ENCODE results near the gene ATP9A. TPM values are rescaled to one million over a fixed set of nuclear protein-coding genes. Genes with fewer than 3 reads are reported as not detected.

Gene ATP9A
- total RNA-seq, 1 experiment from 2014 or later, result 18.6 TPM

DNA sequence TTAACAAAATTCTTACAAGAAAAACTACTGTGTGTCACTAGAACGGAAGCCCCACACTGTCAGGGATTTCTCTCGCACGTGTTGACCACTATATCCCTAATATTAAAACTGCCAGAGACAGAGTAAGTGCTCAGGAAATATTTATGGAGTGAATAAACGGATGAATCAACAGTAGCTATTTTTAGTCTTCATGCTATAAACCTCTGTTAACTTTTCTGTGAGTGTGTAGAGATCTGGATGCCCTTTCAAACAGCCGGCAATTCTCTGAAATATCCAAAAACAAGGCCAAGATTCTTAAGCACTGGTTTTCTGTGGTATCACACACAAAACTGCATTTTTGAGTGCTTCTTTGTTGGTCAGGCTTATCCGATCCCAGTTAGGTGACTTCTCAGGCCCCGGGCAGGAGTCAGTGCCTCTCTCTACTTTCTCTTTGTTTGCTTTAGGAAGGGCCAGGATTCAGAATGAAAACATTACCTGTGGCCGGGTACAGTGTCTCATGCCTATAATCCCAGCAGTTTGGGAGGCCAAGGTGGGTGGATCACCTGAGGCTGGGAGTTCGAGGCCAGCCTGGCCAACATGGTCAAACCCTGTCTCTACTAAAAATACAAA is 15.7 kb downstream of the ATP9A start:
- ChIA-PET POLR2A (ENCODE audit: unreplicated experiment) (interaction anchor here (0.6 to 0.7 kb wide), 2 partner anchors 54 to 215 kb away, joined by 3 to 5 read pairs; no protein-coding TSS in a partner anchor), CTCF (interaction anchor here (1.2 kb wide), 1 partner anchor 56 kb away, joined by 3 read pairs; no protein-coding TSS in a partner anchor)
- Histone ChIP-seq H4K20me1 (ENCODE audit: insufficient read depth) (no peaks in the 10 kb centered on the region), H3K27ac (peak overlapping the region; percentile 97), H3K27me3 (ENCODE audit: insufficient read depth, low read depth) (no peaks in the 10 kb centered on the region), H3K4me2 (peak overlapping the region; percentile 73), H3K4me1 (replicated peaks; ENCODE audit: insufficient read depth) (peaks cover 53% of the 10 kb centered on the region), H2AFZ (peak overlapping the region; percentile 41), H3K9me3 (ENCODE audit: insufficient read depth, low read depth) (no peaks in the 10 kb centered on the region), H3K36me3 (ENCODE audit: low read depth) (no peaks in the 10 kb centered on the region), H3K4me3 (peak overlapping the region; percentile 26; the same call in 1 of the 2 replicates), H3F3A (ENCODE audit: insufficient read depth, low read depth) (peaks cover 56% of the 10 kb centered on the region), H3K9me2 (ENCODE audit: insufficient read depth) (no peaks in the 10 kb centered on the region), H3K79me2 (ENCODE audit: low read depth) (peaks cover 58% of the 10 kb centered on the region)
- intact Hi-C loops (cut with micrococcal nuclease; ENCODE audit: unreplicated experiment), result no loop called here
- peak in 1 of 2 experiments; percentile 85 for DNase-seq
- BruUV-seq (replicated peaks), result no TSS peak
- TF ChIP-seq, protein P1, sequence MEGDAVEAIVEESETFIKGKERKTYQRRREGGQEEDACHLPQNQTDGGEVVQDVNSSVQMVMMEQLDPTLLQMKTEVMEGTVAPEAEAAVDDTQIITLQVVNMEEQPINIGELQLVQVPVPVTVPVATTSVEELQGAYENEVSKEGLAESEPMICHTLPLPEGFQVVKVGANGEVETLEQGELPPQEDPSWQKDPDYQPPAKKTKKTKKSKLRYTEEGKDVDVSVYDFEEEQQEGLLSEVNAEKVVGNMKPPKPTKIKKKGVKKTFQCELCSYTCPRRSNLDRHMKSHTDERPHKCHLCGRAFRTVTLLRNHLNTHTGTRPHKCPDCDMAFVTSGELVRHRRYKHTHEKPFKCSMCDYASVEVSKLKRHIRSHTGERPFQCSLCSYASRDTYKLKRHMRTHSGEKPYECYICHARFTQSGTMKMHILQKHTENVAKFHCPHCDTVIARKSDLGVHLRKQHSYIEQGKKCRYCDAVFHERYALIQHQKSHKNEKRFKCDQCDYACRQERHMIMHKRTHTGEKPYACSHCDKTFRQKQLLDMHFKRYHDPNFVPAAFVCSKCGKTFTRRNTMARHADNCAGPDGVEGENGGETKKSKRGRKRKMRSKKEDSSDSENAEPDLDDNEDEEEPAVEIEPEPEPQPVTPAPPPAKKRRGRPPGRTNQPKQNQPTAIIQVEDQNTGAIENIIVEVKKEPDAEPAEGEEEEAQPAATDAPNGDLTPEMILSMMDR (conservative IDR thresholded peaks at IDR 0.05), result no peak
- no peak for TF ChIP-seq EZH2 (IDR thresholded peaks at IDR 0.05; ENCODE audit: low read depth)

DNA sequence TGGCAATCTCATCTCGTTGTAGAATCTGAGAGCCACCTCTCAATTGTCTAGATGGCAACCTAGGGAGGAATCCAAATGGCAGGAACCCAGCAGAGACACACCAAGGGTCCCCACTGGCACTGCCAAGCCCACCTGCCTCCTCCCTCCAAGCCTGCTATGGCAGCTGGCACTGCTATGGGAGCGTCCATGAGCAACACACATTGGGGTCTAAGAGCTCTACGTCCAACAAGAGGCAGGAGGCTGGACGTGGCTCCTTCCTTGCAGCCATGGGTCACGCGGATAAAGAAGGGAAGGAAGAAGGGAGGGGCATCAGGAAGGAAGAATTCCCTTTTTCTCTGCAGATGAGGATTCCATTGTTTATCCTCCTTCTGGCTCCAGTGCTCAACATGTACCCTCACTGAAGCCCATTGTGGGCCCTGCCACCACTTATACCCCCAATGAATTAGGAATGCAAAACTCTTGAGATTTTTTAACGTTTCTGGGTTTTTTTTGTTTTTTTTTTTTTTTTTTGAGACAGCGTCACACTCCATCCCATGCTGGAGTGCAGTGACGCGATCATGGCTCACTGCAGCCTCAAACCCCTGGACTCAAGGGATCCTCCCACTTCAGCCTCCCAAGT is 17.3 kb downstream of the ATP9A start:
- Histone ChIP-seq H4K20me1 (ENCODE audit: insufficient read depth) (no peaks in the 10 kb centered on the region), H3K9me2 (ENCODE audit: insufficient read depth) (no peaks in the 10 kb centered on the region), H3K4me1 (replicated peaks; ENCODE audit: insufficient read depth) (peaks cover 53% of the 10 kb centered on the region), H3K9me3 (ENCODE audit: insufficient read depth, low read depth) (no peaks in the 10 kb centered on the region), H3K4me2 (peak overlapping the region; percentile 76), H3K36me3 (ENCODE audit: low read depth) (no peaks in the 10 kb centered on the region), H3K4me3 (peak overlapping the region; percentile 30; the same call in 1 of the 2 replicates), H3K79me2 (ENCODE audit: low read depth) (peaks cover 63% of the 10 kb centered on the region), H3F3A (ENCODE audit: insufficient read depth, low read depth) (peaks cover 57% of the 10 kb centered on the region), H3K27me3 (ENCODE audit: insufficient read depth, low read depth) (no peaks in the 10 kb centered on the region), H2AFZ (peak overlapping the region; percentile 48; the same call in 1 of the 2 replicates), H3K27ac (peak overlapping the region; percentile 97)
- DNase-seq, result no peak
- intact Hi-C loops (cut with micrococcal nuclease; ENCODE audit: unreplicated experiment), result no loop called here
- no peak for TF ChIP-seq EZH2 (IDR thresholded peaks at IDR 0.05; ENCODE audit: low read depth)
- TF ChIP-seq, protein P1 (conservative IDR thresholded peaks at IDR 0.05), result no peak
- ChIA-PET POLR2A (ENCODE audit: unreplicated experiment) (no interaction called here), CTCF (interaction anchor here (0.6 to 2.3 kb wide), 4 partner anchors 16 to 106 kb away, joined by 3 to 10 read pairs (median 5); no protein-coding TSS in a partner anchor)
- TSS peak; percentile 85 for BruUV-seq (replicated peaks)

DNA sequence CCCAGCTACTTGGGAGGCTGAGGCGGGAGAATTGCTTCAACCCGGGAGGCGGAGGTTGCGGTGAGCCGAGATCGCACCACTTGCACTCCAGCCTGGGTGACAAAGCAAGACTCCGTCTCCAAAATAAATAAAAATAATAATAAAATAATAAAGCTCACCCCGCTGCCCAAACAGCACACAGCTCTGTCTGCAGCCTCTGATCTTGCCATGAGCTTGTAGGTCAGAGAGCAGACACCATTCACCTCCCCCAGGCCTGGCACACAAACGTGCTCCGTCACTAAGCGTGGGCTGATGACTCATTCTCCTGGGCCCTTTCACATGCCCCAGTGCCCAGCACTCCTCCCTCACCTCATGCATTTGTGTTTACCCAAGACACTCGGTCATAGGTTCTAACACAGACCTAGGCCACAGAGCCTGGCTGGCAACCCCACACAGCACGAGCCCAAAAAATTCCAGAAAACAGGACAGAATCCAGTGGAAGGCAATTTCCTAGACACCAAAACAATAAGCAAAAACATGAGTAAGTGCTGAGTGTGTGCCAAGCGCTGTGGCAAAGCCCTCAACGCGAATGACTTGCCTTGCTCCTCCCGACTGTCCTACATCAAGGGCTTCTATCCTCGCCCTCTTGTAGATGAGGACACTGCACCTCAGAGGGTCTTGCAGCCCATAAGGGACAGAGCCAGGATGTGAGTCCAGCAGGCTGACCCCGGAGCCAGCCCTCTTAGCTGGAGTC is 18.0 kb downstream of the ATP9A start:
- H3F3A ChIP-seq (ENCODE audit: insufficient read depth, low read depth), result peaks cover 62% of the 10 kb centered on the region
- H3K4me1 ChIP-seq (replicated peaks; ENCODE audit: insufficient read depth), result peaks cover 56% of the 10 kb centered on the region
- peak overlapping the region; percentile 44; the same call in 1 of the 2 replicates for H3K4me3 ChIP-seq
- BruUV-seq (replicated peaks), result no TSS peak
- H3K4me2 ChIP-seq, result peak overlapping the region; percentile 76
- H3K9me2 ChIP-seq (ENCODE audit: insufficient read depth), result no peaks in the 10 kb centered on the region
- no peaks in the 10 kb centered on the region for H4K20me1 ChIP-seq (ENCODE audit: insufficient read depth)
- peak overlapping the region; percentile 48 for H2AFZ ChIP-seq
- intact Hi-C loops (cut with micrococcal nuclease; ENCODE audit: unreplicated experiment), result no loop called here
- peak; percentile 94 to 99 for DNase-seq
- H3K9me3 ChIP-seq (ENCODE audit: insufficient read depth, low read depth), result no peaks in the 10 kb centered on the region
- peaks cover 64% of the 10 kb centered on the region for H3K79me2 ChIP-seq (ENCODE audit: low read depth)
- H3K36me3 ChIP-seq (ENCODE audit: low read depth), result no peaks in the 10 kb centered on the region
- CTCF ChIA-PET, result interaction anchor here (0.6 to 2.3 kb wide), 4 partner anchors 17 to 106 kb away, joined by 3 to 10 read pairs (median 5); no protein-coding TSS in a partner anchor
- no peak for TF ChIP-seq EZH2 (IDR thresholded peaks at IDR 0.05; ENCODE audit: low read depth)
- TF ChIP-seq, protein P1 (conservative IDR thresholded peaks at IDR 0.05), result no peak
- H3K27me3 ChIP-seq (ENCODE audit: insufficient read depth, low read depth), result no peaks in the 10 kb centered on the region
- POLR2A ChIA-PET (ENCODE audit: unreplicated experiment), result no interaction called here
- peak overlapping the region; percentile 97 for H3K27ac ChIP-seq
